ENCODE data around the gene PLD4.

PLD4 gene

DNA sequence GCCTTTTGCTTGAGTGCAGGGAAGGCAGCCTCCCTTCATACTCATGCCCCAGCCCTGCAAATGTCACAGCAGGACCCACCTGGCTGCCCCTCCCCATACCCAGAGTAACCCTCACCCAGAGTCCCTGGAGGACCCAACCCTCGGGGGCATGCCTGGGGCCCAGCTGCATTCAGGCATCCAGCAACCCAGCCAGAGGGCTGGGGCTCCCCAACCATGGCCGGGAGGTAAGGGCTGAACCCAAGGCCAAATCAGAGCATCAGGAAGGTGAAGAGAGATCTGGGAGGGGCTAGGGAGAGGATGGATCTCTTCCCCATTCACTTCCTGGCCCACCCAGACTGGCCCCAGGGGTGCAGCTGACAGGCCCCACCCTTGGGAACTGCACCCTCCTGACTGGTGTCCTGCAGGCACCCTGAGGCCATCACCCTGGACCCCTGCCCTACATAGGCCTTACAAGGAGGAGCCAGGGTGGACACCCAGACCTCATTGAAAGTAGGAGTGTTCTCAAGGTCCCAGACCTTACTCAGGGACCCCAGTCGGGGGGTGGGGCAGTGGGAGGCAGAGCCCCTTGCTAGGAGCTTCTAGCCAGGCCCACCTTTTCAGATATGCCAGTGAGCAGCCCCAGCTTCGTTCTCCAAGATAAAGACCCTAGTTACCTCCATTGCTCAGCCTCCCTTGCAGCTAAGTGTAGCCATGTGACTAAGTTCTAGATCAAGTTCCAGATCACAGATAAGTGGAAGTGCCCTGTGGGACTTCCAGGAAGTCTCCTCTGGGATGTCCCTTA lies 849 bp upstream of the PLD4 start:
- peak in 2 of 42 donors; percentile 2 to 25 for DNase-seq
- intact Hi-C loops (cut with DNase I), result no loop called here

DNA sequence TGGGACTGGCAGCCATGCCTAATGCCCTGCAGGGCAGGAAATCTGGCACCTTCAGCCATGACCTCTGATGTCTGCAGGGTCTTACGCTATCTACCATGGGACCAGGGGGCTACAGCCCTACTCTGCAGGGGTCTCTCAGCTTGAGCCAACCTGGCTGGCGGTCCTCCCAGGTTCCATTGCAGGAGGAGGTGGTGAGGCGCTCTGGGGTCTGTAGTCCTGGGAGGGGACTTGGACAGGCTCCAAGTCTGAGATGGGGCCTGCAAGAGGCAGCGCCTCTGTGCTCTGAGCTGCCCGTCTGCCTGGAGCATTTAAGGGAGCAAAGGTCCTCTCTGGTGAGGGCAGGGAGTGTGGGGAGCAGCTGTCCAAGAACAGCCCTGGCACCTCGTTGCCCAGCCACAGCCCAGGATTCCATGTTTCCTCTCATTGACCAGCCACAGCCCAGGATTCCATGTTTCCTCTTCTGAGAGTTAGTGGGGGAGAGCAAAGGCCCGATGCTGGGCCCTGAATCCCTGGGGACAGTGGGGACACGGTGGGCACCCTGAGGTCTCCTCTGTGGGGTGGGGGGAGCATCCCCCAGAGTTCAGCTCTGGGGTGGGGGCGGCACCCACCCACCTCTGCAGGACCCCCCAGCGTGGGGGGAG lies 655 bp downstream of the PLD4 start:
- intact Hi-C loops (cut with DNase I), result no loop called here
- DNase-seq, result peak in 3 of 42 donors; percentile 15 to 28 (median 18)

DNA sequence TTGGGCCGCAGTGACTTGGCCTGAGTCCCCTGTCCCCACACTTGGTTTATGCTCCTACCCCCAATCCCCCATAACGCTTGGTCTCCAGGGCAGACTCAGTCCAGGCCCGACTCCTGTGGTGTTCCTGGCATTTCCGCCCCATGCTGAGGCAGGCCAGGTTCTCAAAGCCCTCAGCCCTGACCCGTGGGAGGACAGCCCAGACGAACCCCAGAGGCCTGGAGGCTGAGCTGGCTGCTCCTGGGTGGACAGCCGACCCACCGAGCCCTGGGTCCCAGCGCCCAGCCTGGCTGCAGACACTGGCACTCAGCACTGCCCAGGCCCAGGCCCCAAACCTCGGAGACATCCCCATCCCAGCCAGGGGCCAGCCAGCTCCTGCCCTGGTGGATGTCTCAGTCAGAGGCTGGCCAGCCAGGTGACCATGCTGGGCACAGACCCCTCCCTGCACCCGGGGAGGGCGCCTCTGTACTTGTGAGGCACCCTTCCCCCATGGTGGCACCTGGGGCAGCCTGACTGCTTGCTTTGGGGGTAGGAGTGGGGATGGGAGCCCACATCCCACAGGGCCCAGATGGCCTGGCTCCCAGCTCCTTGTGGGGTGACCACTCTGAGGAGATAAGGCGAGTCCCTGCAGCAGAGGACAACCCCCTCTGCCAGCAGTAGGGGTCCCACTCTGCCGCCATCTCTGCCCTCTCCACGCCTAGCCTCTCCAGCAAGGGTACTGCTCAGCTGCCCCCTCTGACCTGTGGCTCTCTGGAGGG lies 1.4 kb downstream of the PLD4 start:
- intact Hi-C loops (cut with DNase I), result no loop called here
- DNase-seq, result peak in 4 of 42 donors; percentile 24 to 43 (median 30)

DNA sequence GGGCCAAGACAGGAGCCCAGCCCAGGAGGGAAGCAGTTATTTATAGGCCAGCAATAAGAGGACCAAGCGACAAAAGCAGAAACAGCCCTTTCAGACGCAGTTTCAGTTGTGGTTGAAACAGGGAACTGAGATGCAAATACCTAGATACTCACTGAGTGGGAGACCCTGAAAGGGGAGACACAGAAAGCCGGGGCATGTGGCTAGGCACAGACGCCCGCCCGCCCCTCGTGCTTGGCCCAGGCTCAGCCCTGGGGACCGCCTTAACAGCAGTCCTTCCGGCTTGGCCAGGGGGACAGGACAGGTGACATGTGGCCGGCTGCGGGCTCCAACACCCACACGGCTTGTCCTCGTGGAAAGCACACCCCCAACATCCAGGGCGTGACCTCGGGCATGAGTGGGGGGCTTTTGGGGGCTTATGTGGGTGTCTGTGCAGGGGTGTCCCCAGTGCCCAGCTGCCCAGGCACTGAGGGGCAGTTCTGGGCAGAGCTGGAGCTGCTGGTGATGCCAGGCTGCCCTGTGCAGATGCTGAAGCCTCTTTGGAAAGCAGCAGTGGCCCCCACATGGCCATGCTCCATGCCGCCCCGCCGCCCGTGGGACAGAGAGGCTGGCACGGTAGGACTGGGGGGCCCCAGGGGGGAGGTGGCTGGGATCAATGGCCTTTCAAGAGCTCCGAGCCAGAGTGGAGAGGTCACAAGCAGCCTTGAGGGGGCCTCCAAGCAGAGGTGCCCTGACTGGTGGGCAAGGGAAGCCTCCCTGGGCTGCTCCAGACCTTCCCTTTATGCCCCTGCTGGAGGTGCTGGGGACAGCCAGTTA lies 2.1 kb downstream of the PLD4 start:
- peak in 5 of 42 donors; percentile 16 to 41 (median 29) for DNase-seq

DNA sequence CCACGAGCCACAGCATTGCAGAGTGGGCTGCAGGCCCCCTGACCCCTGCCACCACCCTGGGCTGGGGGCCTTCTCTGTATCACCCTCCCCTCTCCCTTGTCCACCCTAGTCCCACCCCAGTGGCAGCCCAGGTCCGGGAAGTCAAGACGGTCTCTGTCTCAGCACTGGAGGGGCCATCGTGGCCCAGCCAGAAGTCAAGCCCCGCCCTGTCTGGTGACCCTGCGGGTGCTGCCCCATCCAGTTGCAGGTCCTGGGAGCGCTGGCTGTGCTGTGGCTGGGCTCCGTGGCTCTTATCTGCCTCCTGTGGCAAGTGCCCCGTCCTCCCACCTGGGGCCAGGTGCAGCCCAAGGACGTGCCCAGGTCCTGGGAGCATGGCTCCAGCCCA lies 2.7 kb downstream of the PLD4 start:
- intact Hi-C loops (cut with DNase I), result no loop called here
- peak in 2 of 42 donors; percentile 2 to 36 for DNase-seq

More for the DNA sequence above, 2.1 kb downstream of the PLD4 start:
- intact Hi-C loops (cut with DNase I), result no loop called here

DNA sequence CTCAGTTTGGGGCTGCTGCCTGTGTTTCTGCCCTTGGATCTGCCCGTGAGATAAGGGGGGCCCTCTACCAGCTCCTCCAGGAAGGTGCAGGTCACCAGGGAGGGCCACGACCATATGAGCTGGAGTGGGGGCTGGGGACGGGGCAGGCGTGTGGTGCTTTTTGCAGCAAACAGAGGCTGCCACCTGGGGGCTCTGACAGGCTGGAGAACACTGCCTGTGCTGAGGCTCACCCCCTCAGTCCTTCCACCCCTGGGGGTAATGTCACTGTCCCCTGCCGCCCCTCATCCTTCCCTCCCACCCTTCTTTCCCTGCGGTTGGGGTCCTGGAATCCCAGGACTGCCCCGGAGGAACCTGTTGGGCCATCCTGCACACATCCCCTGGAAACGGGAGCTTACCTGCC lies 3.2 kb downstream of the PLD4 start:
- intact Hi-C loops (cut with DNase I), result no loop called here
- DNase-seq, result peak in 2 of 42 donors; percentile 12 to 25

DNA sequence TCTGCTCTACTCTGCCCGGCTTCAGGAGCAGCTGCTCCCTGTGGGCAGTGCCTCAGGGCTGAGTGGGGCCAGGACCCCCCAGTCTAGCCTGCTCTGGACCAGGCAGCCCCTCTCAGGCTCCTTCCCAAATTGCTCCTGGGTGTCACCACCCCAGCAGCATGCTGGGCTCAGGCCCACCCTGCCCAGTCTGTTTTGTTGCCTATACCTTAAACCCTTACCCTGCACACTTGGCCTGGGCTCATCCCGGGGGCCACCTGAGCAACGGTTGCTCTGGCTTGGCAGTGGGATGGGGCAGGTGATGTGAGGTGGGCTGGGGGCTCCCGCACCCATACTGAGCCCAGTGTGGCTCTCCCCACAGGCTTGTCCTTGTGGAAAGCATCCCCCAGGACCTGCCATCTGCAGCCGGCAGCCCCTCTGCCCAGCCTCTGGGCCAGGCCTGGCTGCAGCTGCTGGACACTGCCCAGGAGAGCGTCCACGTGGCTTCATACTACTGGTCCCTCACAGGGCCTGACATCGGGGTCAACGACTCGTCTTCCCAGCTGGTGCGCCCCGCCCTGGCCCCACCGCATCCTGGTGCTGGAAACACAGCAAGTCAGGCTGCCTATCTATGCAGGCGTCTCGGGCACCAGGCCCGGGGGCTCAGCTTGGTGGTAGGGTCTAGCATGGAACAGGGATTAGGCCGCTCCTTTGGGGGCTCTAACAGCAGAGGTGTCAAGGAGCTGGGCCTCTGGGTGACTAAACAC lies 3.9 kb downstream of the PLD4 start:
- peak in 2 of 42 donors; percentile 12 to 28 for DNase-seq
- intact Hi-C loops (cut with DNase I), result no loop called here

DNA sequence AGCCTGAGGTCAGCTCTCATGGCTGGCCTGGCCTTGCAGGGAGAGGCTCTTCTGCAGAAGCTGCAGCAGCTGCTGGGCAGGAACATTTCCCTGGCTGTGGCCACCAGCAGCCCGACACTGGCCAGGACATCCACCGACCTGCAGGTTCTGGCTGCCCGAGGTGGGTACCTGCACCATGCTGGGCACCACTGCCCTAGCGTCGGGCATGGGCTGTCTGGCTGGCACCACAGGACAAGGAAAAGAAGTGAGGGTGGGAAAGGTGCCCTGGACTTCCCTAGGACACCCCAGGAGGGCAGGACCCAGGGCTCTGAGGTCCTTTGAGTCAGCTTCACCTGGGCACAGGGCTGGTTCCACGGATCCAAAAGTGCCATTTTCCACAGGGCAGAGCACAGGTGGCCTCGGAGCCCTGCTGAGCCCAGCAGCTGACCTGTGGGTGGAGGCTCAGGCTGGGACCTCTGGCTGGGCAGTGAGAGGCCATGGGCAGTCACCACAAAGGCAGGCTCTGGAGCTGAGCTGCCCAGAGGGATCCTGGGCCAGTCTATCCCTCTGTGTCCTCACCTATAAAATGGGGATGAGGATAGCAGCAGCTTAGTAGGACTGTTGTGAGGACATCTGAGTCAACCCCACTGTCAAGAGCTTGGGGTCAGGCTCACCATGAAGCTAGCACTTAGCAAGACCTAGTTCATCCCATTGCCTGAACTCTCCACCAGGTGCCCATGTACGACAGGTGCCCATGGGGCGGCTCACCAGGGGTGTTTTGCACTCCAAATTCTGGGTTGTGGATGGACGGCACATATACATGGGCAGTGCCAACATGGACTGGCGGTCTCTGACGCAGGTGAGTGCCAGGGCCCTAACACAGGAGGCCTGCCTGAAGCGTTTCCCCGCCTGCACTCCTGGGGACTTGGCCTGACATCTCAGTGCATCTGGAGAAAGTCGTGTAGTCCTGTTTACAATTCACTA lies 4.9 kb downstream of the PLD4 start:
- intact Hi-C loops (cut with DNase I), result no loop called here
- peak in 3 of 42 donors; percentile 20 to 27 (median 27) for DNase-seq

DNA sequence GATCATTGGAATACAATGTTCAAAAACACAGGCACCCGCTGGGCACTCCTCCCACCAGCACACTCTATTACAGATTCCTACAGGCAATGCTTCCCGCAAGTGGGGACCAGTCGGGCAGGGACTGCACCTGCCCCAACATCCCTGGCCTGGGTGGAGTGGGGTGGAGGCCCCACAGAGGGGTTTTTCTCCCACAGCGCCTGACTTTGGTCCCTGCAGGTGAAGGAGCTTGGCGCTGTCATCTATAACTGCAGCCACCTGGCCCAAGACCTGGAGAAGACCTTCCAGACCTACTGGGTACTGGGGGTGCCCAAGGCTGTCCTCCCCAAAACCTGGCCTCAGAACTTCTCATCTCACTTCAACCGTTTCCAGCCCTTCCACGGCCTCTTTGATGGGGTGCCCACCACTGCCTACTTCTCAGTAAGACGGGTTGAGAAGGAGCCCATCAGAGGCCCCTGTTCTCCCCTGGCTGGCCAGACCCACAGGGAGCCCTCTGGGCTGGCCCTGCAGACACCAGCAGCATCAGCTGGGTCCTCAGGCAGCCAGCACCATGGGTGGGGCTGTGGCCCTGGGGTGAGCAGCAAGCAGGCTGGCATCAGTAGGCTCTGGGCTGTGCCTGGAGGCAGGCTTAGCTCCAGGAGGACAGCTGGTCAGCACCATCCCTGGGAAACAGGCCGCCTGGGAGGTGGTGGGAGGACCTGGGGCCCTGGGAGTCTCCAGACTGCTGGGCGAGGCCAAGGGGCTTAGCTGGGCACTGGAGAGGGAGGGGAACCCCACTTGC lies 6.0 kb downstream of the PLD4 start:
- DNase-seq, result peak in 3 of 42 donors; percentile 24 to 34 (median 27)
- intact Hi-C loops (cut with DNase I), result no loop called here

DNA sequence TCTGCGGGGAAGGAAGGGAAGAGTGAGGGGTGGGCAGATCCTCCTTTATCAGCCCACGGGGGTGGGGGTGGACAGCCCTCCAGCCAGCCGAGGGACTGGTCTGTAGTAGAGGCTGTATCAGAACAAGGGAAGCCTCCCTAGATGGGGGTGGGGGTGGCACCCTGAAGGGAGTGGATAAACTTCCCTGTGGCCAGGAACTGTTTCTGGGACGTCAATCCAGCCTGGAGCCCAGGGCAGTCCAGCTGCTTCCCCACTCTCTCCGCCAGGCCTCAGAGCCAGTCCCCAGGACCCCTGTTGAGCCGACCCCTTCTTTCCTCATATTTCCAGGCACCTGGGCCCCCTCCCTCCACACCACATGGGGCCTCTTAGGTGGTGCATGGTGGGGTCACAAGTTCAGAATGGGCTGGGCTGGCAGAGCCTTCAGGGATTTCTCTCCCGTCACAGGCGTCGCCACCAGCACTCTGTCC lies 6.7 kb downstream of the PLD4 start:
- intact Hi-C loops (cut with DNase I), result no loop called here
- DNase-seq, result peak in 1 of 42 donors; percentile 24

DNA sequence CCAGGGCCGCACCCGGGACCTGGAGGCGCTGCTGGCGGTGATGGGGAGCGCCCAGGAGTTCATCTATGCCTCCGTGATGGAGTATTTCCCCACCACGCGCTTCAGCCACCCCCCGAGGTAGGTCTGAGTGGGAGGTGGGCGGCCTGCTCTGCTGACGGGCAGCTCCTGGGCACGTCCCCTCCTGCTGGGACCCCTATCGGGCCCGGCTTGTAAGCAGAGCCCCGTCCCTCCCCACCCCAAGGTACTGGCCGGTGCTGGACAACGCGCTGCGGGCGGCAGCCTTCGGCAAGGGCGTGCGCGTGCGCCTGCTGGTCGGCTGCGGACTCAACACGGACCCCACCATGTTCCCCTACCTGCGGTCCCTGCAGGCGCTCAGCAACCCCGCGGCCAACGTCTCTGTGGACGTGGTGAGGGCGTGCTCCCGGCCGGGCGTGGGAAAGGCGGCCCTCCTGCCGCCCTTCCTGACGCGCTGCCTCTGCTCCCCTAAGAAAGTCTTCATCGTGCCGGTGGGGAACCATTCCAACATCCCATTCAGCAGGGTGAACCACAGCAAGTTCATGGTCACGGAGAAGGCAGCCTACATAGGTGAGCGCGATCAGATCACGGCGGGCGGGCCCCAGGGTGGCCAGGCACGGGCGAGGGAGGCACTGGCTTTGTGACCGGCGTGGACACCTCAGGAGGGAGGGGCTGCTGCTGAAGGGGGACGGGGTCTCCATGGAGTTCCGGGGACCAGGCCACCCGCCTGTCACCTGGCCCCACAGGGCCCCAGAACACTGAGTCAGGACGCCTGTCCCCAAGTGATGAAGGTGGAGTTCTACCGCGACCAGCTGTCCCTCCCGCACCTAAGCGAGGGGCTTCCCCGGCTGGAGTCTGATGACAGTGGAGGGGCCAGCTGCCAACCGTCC lies 7.3 kb downstream of the PLD4 start:
- peak in 2 of 42 donors; percentile 28 to 32 for DNase-seq
- intact Hi-C loops (cut with DNase I), result no loop called here

DNA sequence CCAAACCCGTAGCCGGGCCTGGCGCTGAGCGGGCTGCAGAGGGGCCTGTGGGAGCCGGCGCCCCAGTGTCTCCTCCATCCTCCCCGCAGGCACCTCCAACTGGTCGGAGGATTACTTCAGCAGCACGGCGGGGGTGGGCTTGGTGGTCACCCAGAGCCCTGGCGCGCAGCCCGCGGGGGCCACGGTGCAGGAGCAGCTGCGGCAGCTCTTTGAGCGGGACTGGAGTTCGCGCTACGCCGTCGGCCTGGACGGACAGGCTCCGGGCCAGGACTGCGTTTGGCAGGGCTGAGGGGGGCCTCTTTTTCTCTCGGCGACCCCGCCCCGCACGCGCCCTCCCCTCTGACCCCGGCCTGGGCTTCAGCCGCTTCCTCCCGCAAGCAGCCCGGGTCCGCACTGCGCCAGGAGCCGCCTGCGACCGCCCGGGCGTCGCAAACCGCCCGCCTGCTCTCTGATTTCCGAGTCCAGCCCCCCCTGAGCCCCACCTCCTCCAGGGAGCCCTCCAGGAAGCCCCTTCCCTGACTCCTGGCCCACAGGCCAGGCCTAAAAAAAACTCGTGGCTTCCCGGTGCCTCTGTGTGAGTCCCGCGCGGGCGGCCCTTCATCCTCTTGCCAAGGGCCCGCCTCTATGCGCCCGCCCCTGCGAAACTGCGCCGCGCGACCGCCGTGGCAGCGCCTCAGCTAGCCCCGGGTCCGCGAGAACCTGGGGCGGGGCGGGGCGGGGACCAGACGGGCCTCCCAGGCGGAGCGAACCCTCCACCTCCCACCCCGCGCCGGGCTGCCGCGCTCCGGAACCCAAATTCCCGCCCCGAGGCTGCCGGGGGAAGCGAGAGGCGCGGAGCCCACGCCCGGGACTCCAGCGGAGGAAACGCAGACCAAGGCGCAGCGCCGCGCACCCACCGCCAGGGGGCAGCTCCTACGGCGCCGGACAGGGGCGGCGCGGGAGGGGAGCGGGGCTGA lies 8.3 kb downstream of the PLD4 start:
- peak; percentile 53 to 94 (median 84) for DNase-seq
- intact Hi-C loops (cut with DNase I), result no loop called here

DNA sequence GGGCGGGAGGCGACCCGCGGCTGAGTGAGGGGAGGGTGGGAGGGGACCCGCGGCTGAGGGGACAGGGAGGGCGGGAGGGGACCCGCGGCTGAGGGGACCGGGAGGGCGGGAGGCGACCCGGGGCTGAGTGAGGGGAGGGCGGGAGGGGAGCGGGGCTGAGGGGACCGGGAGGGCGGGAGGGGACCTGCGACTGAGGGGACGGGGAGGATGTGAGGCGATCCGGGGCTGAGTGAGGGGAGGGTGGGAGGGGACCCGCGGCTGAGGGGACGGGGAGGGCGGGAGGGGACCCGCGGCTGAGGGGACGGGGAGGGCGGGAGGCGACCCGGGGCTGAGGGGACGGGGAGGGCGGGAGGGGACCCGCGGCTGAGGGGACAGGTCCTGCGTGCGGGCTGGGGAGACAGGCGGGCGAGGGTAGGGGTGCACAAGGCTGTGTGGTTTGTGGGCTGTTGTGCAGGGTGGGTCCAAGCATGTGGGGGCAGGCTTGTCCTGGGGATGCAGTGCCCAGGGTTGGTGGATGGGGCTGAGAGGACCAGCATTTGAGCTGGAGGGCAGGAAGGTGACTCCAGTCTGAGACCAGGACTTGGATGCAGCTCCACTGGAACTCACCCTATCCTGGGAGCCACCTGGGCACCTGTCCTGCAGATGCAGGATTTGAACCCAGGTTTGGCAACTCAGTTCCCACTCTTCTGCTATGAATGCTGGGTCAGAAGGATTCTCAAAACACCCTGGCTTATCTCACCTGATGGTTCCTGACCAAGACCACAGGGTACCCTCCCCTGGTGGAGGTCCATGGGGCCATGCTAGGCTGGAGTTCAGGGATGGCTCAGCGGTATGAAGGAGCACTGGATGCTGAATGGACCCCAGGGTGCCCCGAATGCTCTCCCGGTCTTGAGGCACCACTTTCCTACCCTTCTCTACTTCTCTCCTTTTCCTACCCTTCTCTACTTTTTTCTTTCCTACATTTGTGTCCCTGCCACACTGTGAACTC lies 9.4 kb downstream of the PLD4 start:
- intact Hi-C loops (cut with DNase I), result no loop called here
- DNase-seq, result peak in 1 of 42 donors; percentile 36
